Fibroblast of skin of back (primary cell): ENCODE results near the gene SMARCE1.
"Not testable (repeated sequence)": the region's sequence is repeated elsewhere in the genome, so short reads cannot be mapped to it uniquely, and the experiment has no call there.

ENCODE experiments used
- DNase-seq: peaks from one replicate; pipeline ENCODE4 v3.0.0-alpha.2; 2013

The SMARCE1 gene

DNA sequence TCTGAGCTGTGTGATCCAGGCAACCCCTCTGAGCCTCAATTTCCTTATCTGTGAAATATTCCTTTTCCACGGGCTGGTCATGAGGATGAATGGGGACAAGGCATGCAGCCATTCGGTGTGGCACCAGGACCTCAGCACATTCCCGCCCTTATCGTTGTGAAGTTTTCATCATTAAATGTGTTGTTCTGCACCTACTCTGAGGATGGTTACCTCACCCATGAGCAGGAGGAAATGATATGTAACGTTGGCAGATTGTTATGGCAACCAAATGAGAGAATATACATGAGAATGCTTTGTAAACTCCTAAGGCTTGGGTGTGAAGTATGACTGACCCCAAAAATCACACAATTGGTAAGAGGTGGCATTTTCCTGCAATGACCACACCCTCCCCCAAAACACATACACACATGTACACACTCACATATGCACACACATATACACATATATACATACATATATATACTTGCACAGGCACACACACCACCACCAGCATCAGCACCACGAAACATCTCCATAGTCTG is 39.5 kb downstream of the SMARCE1 start:
- no peak for DNase-seq

DNA sequence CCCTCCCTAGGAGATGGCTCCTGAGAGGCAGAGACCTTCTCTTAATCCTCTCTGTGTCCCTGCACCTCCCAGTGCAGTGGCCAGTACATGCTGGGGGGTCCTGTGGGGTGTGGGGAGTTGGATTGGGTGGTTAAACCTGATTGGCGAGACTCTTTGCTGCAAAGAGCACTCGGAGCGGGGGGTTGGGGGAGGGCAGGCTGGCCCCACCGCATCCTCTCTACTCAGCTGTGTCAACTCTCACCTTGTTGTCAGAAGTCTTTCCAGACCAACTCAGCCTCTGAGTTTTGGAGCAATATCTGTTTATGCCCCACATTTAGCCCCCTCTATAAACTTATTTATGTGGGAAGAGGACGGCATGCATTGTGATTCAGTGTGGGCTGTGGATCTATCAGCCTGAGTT is 40.0 kb downstream of the SMARCE1 start:
- DNase-seq: no peak

DNA sequence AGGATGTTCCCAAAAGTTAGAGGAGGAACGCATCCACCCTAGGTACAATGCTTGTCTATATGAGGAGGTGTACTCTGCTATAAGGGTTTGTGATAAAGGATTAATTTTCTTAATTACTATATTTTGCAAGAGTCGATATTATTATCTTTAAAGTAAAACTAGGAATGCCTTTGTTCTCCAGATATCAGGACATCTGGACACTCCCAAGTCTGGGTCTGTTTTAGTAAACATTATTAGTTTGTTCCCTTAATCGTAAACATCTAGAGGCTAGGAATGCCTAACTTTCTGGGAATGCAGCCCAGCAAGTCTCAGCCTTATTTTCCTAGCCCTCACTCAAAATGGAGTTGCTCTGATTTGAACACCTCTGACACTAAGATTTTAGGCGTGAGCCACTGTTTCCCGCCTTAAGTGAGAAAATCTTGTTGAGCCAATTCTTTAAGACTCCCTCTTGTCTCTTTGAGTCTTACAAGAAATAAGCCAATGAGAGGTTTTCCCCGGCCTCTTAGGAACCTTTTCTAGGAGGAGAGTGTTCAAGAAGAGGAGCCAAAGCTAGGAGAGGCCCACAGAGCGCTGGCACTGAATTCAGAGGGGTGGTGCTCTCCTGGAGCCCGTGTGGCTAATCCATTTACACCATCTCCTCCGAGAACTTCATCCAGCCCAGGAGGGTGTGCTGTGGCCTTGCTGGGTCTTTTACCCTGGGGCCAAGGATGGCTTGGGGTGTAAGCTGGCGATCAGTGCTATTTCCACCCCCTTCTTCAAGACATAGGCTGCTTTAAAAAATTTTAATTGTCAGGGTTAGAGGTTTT is 40.9 kb downstream of the SMARCE1 start:
- DNase-seq: no peak

DNA sequence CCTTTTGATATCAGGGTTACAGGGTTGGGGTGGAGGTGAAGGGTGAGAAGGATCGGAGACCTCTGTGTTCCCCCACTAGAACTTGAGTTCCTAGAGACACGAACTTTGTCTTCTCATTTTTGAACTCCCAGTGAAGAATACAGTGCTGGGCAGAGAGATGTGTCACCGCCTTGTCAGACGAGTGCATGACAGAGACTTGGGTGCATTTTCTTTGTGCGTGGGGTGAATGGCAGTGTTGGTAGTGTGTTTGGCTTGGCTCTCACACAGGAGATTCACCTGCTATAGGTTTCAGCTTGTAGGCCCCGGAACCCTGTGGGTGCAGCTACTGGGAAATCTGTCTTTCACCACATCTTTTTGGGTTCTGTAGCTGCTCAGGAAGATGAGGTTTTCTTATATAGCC is 42.3 kb downstream of the SMARCE1 start:
- DNase-seq: no peak

DNA sequence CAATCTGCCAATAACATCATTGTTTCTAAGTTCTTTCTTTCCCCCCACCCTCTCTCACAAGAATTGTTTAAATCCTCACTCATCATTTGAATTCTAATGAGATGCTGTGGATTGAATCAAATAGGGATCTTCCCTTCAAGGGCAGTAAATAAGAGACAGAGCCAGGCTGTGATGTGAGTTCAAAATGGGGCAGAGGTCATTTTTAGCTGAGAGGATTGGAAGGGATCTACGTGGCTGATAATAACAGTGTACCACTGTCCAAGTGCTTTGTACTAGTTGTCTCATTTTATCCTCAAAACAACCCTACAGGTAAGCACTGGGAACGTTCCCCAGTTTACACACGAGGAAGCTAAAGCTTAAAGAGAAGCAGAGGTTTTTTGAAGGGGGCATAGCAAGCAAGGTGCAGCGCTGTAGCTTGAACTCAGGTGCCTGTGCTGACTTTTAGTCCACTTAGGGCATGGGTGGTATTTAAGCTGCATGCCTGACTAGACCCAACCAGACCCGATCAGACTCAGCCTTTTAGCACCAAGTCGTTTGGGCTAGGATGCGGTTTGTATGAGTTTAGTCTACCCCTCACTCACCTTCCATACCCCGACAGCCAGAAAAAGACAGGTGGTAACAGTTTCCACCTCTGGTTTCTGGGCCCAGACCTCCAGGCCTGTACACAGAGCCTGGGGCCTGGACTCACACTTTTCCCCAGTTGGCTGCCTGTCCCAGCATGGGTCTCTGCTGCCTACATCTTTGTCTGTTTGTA is 43.1 kb downstream of the SMARCE1 start:
- DNase-seq: no peak

GRCh38 chr17:40602445-40603443 is 44.9 kb downstream of the SMARCE1 start:
- DNase-seq: no peak

DNA sequence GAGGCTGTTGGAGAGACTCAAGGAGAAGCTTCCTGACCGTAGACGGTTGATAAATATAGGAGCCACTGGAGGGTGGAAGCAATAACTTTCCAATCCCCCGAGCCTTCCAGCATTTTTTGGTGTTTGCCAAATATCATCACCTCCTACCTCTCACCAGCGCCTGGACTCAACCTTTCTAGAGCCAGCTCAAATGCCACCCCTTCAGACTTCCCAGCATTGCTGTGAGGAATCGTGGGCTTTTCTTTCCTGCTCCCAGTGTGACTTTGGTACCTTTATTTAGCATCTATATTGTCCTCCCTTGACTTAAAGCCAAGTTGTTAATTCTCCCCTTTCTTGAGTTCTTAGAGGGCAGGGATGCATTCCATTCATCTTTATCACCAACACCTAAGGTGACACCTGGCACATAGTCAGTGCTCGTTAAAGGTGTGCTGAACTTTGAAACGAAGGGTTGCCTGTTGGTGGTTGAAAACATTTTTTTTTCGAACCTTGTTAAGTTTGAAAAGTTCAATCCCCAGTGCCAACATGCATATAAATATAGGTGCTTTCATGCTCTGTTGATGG is 47.1 kb downstream of the SMARCE1 start:
- DNase-seq: no peak

GRCh38 chr17:40599468-40599763 is 48.2 kb downstream of the SMARCE1 start:
- DNase-seq: no peak

DNA sequence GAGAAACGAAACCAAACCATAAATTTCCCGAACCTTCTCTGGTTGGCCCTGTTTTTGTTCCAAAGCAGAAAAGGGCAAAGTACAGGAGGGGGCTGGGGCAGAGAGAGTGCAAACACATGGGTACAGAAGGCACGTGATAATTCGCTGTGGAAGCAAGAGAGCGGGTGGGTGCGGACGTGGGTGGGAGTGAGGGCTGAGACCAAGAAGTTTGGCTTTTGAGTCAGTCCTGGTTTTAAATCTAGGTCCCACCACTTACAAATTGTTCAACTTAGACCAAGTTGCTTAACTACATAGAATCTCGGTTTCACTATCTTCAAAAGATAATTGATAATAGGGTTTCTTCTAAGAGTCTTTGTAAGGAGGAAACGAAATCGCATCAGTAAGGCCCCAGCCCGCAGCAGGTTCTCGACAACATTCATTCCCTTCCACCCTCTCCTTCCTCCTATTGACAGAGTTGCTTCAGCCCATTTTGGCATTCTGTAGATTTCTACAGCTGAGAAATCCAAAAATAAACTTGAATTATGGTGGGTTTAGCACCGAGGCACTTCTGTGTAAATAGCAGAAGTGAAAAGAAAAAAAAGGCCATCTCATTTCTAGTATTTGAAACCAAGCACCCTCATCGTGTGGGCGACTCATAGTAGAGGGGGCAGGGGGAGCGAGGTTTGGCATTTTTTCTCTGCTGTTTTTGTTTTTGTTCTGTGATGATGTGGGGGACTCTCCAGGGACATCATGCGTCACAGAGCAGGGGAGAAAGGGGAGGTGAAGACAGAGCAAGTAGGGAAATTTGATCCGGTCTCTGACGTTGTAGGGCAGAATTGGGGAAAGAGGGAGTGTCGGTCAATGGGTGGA is 48.8 kb downstream of the SMARCE1 start:
- DNase-seq: peak; percentile 72

GRCh38 chr17:40598301-40598618 is 49.4 kb downstream of the SMARCE1 start:
- no peak for DNase-seq

GRCh38 chr17:40597556-40598300 is 49.9 kb downstream of the SMARCE1 start:
- DNase-seq: no peak

- no peak for DNase-seq
Observed at GRCh38 chr17:40597156-40597555, 50.5 kb downstream of the SMARCE1 start.

DNA sequence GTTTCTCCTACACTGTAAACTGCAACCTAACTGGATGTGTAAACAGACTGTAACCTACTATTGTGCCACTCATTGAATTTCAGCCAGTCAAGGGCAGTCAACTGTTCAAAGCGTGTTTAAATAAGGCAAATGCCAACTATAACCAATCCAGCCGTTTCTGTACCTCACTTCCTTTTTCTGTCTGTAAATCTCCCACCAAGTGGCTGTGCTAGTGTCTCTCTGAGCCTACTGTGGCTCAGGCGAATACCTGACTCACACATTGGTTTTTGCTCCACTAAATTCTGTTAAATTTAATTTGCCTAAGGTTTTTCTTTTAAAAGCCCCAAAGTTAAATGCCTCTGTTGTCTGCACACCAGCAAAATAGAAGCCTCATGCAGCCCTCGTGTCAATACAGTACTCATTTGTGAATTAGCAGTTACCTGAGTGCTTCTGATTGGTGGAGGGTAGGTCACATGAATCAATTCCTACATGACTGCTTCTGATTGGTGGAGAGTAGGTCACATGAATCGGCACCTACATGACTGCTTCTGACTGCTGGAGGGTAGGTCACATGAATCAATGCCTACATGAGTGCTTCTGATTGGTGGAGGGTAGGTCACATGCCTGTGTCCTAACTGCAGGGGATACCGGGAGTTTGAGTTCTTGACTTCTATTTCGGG is 51.2 kb downstream of the SMARCE1 start:
- peak; percentile 17 for DNase-seq

GRCh38 chr17:40590742-40591141 is 56.9 kb downstream of the SMARCE1 start:
- DNase-seq: no peak

DNA sequence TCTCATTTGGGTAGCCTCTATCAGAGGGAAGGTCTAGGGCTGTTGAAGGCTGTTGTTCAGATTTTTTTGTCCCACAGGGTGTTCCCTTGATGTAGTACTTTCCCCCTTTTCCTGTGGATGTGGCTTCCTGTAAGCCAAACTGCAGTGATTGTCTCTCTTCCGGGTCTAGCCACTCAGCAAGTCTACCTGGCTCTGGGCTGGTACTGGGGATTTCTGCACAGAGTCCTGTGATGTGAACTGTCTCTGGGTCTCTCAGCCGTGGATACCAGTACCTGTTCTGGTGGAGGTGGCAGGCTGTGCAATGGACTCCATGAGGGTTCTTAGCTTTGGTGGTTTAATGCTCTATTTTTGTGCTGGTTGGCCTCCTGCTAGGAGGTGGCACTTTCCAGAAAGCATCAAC is 59.1 kb downstream of the SMARCE1 start:
- DNase-seq: no peak

- not testable (repeated sequence) for DNase-seq
Observed at GRCh38 chr17:40586264-40586663, 61.4 kb downstream of the SMARCE1 start.

GRCh38 chr17:40584950-40585349 is 62.7 kb downstream of the SMARCE1 start:
- not testable (repeated sequence) for DNase-seq

DNA sequence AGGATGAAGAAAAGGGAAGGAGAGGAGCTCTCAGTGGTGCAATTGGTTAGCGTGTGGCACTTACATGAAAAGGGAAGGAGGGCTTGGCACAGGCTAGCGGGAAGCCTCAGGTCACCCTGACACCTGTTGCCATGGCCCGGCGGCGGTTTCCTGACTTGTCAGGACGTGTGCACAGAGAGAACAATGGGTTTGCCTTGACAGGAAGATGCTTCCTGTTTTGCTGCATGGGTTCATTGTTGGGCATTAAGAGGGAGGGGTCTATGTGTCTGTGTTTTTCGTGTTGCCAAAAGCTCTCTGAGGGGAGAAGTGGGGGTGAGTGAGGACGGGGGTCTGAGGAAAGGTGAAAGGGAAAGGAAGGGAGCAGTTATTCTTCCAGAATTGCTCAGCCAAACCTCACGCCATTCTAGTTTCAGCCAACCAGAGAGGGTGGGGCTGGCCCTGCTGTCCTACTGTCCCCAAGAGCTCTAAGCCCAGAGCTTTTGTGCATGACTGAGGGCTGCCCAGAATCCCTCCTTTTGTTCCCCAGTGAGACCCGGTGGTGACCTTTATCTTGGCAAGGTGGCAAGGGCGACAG is 65.2 kb downstream of the SMARCE1 start:
- no peak for DNase-seq

DNA sequence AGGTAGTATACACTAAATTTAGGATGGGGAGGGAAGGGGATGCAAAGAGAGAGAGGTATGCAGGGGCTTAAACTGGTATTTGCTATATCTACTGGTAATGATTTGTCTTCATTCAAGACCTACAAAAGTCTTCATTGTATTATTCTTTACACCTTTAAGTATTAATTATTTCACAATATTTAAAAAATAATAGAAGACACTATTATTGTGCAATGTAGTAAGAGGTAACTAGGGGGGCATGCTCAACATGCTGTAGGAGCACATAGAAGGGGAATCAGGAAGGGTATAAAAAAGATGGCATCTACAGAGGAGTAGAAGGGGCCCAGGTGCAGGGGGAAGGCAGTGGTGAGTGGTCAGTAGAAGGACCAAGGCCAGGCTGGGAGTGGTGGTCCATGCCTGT is 67.5 kb downstream of the SMARCE1 start:
- DNase-seq: no peak

DNA sequence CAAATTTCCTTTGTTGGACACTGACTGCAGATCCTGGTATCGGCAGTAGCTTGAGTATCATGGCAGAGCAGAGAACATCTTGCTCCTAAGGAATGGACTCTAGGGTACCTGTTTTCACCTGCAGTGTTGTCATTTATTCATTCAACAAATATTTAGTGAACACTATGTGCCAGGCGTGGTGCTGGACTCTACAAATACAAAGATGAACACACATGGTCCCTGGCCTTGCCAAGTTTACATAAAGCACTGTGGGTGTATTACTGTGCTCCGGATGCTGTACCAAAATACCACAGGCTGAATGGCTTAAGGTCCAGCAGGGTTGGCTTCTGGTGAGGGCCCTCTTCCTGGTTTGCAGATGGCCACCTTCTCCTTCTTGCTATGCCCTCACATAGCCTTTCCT is 68.1 kb downstream of the SMARCE1 start:
- no peak for DNase-seq
